Testis (tissue), 5 donors: Measurements from ENCODE around the gene AIDA. TPM values are rescaled to one million over a fixed set of nuclear protein-coding genes. Genes with fewer than 3 reads are reported as not detected.

ENCODE experiments used
- DNase-seq: peaks from one replicate; pipeline ENCODE4 v3.0.0-alpha.2; 2019
- H3K27ac ChIP-seq, 2 donors: fragments of 200-600 bp; sonication (generic); one replicate each; pipeline ENCODE4 v1.5.1; 2019
- H3K27me3 ChIP-seq: fragments of 200-600 bp; sonication (generic); one replicate; pipeline ENCODE4 v1.5.1; 2019
- H3K36me3 ChIP-seq: fragments of 200-600 bp; sonication (generic); one replicate; pipeline ENCODE4 v1.5.1; 2017; ENCODE audit warnings: low read depth; ENCODE audit errors: missing control alignments
- H3K4me1 ChIP-seq: fragments of 200-600 bp; sonication (generic); one replicate; pipeline ENCODE4 v1.5.1; 2019
- H3K4me3 ChIP-seq, 2 donors: fragments of 200-600 bp; sonication (generic); one replicate each; pipeline ENCODE4 v1.5.1; 2017 to 2019
- H3K9me3 ChIP-seq: fragments of 200-600 bp; sonication (generic); one replicate; pipeline ENCODE4 v1.5.1; 2017
- POLR2A ChIP-seq: fragments of 450-650 bp; IDR thresholded peaks from one replicate; pipeline ENCODE4 v1.6.1; 2017; ENCODE audit warnings: antibody characterized with exemption, mild to moderate bottlenecking, moderate library complexity
- WGBS, 2 donors: methylation state at CpG; one replicate each; pipeline ENCODE4 v1.1.5; 2018; 5-methylcytosine and 5-hydroxymethylcytosine counted together
- intact Hi-C: fragments of 100-400 bp; cut with DNase I; formaldehyde crosslinking; loops from one replicate; pipeline ENCODE4 v1.15.1; 2023; ENCODE audit warnings: low total_unique reads
- long read RNA-seq, 2 donors: transcript quantifications; one replicate each; lab custom pipeline, GENCODE V29; 2026
- polyA plus RNA-seq: library from polyadenylated mRNA; stranded (reverse); fragments of 350-450 nt; fragmentation: Illumina TruSeq; extraction: RNeasy Lipid Tissue Mini Kit (QIAGEN cat#74804); gene quantifications from one replicate; pipeline ENCODE4 v1.2.3, GENCODE V29; 2014; ENCODE audit warnings: low read depth, low replicate concordance; ENCODE audit not compliant: insufficient read depth
- total RNA-seq, 2 donors: library from RNA; depleted of rRNA; stranded (reverse); fragments of >200 nt; gene quantifications; one replicate each; pipeline ENCODE4 v1.2.3, GENCODE V29; 2016
- TF ChIP-seq, protein P1 (sequence below), 3 experiments: fragments of 450-650 bp in 2 of 3; fragments of 200-600 bp in 1 of 3; sonication (generic) in 1 of 3; IDR thresholded peaks; one replicate each; pipeline ENCODE4 v1.5.1; 2016 to 2019; ENCODE audit warnings: antibody characterized with exemption in 3 of 3, mild to moderate bottlenecking in 2 of 3, moderate library complexity in 1 of 3

AIDA gene, protein sequence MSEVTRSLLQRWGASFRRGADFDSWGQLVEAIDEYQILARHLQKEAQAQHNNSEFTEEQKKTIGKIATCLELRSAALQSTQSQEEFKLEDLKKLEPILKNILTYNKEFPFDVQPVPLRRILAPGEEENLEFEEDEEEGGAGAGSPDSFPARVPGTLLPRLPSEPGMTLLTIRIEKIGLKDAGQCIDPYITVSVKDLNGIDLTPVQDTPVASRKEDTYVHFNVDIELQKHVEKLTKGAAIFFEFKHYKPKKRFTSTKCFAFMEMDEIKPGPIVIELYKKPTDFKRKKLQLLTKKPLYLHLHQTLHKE
- total RNA-seq (10 to 100 TPM; 66.8 to 73.1 TPM), polyA plus RNA-seq (83.5 TPM)
- long read RNA-seq, donor 1, transcript AIDA-201 (10 exons, 3,008 nt) = major isoform, 15 of 23 reads
- long read RNA-seq, donor 1, partial matches to known transcripts = 8 of 23 reads
- long read RNA-seq, donor 1, other reads (novel, unspliced or antisense) = 0 of 23 reads
- long read RNA-seq, donor 2, partial matches to known transcripts = 0 of 2 reads
- long read RNA-seq, donor 2, other reads (novel, unspliced or antisense) = 0 of 2 reads

- peak; percentile 95 for DNase-seq
- TF ChIP-seq, protein P1, sequence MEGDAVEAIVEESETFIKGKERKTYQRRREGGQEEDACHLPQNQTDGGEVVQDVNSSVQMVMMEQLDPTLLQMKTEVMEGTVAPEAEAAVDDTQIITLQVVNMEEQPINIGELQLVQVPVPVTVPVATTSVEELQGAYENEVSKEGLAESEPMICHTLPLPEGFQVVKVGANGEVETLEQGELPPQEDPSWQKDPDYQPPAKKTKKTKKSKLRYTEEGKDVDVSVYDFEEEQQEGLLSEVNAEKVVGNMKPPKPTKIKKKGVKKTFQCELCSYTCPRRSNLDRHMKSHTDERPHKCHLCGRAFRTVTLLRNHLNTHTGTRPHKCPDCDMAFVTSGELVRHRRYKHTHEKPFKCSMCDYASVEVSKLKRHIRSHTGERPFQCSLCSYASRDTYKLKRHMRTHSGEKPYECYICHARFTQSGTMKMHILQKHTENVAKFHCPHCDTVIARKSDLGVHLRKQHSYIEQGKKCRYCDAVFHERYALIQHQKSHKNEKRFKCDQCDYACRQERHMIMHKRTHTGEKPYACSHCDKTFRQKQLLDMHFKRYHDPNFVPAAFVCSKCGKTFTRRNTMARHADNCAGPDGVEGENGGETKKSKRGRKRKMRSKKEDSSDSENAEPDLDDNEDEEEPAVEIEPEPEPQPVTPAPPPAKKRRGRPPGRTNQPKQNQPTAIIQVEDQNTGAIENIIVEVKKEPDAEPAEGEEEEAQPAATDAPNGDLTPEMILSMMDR (IDR thresholded peaks at IDR 0.05) = no peak
- no peak for TF ChIP-seq POLR2A
- no peaks in the 10 kb centered on the region for H3K27me3 ChIP-seq
- WGBS, 2 donors = 0 to 2% methylated on average over 20 to 47 of the region's 62 CpGs
- no peaks in the 10 kb centered on the region for H3K36me3 ChIP-seq
- intact Hi-C loops = no loop called here
- H3K4me1 ChIP-seq = peaks cover 17% of the 10 kb centered on the region
- peak within 1 kb of the TSS; percentile 83 to 96 for H3K27ac ChIP-seq
- H3K4me3 ChIP-seq = peak within 1 kb of the TSS; percentile 77 to 84
- no peaks in the 10 kb centered on the region for H3K9me3 ChIP-seq
Measured at GRCh38 chr1:222712253-222713090, at the start of gene AIDA, which contains the start of gene BROX. Gene AIDA (minus strand): TSS chr1:222712491. CDS start chr1:222712317, 174 bp downstream. Gene BROX (plus strand): TSS chr1:222712564. CDS start chr1:222715700, 3,136 bp downstream.

DNA sequence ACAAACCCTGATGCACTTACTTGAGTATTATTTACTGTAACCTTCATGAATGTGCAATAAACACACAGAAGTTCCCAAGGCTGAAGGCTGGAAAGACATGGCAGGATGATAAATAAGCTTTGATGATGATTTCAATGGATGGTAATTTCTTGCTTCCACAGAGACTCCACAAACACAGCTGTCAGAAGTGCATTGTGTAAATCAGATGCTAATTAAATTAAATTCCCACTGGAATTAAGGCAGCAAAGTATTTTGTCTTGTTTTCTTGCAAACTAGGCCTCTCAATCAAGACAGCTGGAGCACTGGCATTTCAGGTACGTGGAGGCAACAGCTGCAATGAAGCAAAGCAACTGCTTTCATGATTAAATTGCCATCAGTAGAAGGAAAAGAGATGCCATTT lies 48.8 kb upstream of the AIDA start:
- WGBS, 2 donors = 87 to 96% methylated on average over 1 of the region's 1 CpG
- H3K36me3 ChIP-seq = no peaks in the 10 kb centered on the region
- intact Hi-C loops = no loop called here
- no peak for DNase-seq
- H3K4me1 ChIP-seq = no peaks in the 10 kb centered on the region
- H3K4me3 ChIP-seq = no peak overlapping the region
- H3K27ac ChIP-seq = no peak overlapping the region
- H3K9me3 ChIP-seq = no peaks in the 10 kb centered on the region
- H3K27me3 ChIP-seq = no peaks in the 10 kb centered on the region
- TF ChIP-seq POLR2A = no peak
- TF ChIP-seq, protein P1 (IDR thresholded peaks at IDR 0.05) = no peak

DNA sequence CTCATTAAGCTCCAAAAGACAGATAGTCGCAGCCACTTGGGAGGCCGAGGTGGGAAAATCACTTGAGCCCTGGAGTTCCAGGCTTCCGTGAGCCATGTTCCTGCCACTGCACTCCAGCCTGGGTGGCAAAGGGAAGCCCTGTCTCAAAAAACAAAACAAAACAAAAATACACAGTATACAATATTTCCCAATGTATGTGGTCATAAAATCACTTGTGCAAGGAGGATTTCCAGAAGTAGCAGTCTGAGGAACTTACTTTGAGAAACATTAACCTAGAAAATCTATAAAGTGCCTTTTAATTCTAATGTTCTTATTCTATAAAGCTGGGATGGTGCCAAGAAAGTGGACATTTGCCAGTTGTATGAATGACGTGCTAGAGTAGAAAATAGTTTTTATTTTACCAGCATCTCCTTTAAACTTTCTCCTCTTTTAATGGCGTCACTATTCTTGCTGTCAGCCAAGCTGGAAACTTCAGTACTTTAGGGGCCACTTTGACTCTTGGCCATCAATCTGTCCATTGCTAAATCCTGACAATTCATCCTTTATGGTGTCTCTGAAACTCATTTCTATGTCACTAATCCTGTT lies 47.3 kb upstream of the AIDA start:
- DNase-seq = no peak
- no peak overlapping the region for H3K4me3 ChIP-seq
- TF ChIP-seq POLR2A = no peak
- intact Hi-C loops = no loop called here
- WGBS, 2 donors = 85 to 89% methylated on average over 5 of the region's 5 CpGs
- no peaks in the 10 kb centered on the region for H3K36me3 ChIP-seq
- no peaks in the 10 kb centered on the region for H3K27me3 ChIP-seq
- no peaks in the 10 kb centered on the region for H3K9me3 ChIP-seq
- H3K27ac ChIP-seq = no peak overlapping the region
- H3K4me1 ChIP-seq = no peaks in the 10 kb centered on the region

GRCh38 chr1:222757646-222758268 lies 45.5 kb upstream of the AIDA start:
- DNase-seq = no peak
- WGBS, 2 donors = 77 to 78% methylated on average over 10 of the region's 10 CpGs
- TF ChIP-seq, protein P1 (IDR thresholded peaks at IDR 0.05) = no peak
- TF ChIP-seq POLR2A = no peak
- H3K9me3 ChIP-seq = no peaks in the 10 kb centered on the region
- no peak overlapping the region for H3K4me3 ChIP-seq
- intact Hi-C loops = no loop called here
- no peaks in the 10 kb centered on the region for H3K27me3 ChIP-seq
- H3K27ac ChIP-seq = no peak overlapping the region
- H3K36me3 ChIP-seq = no peaks in the 10 kb centered on the region
- H3K4me1 ChIP-seq = no peaks in the 10 kb centered on the region
